Endothelial cell of umbilical vein (primary cell): ENCODE data around the gene STAC2. TPM values are rescaled to one million over a fixed set of nuclear protein-coding genes. Genes with fewer than 3 reads are reported as not detected.
A peak's percentile ranks its signal among the peaks of the same experiment; 100 is the strongest.

Experiments used
- BruUV-seq: library from RNA; stranded (reverse); fragments of 400-500 nt; replicated peaks from 2 replicates; lab custom pipeline; 2021; lab: Mats Ljungman, UMichigan
- CTCF ChIA-PET: fragments of 300-600, 350-600 bp; sonication (Branson Sonifier 250); formaldehyde crosslinking; loops from one replicate; lab custom pipeline; 2021; ENCODE audit warnings: antibody characterized with exemption, inconsistent platforms; lab: Charles Lee
- POLR2A ChIA-PET: fragments of 300-600, 350-600 bp; sonication (Branson Sonifier 250); formaldehyde crosslinking; loops from one replicate; lab custom pipeline; 2021; ENCODE audit warnings: antibody characterized with exemption, inconsistent platforms; lab: Charles Lee
- DNase-seq: peaks from one replicate; pipeline ENCODE4 v3.0.0-alpha.2; 2011; ENCODE audit warnings: low read depth, low spot score
- FAIRE-seq: peaks from 2 replicates; lab custom pipeline; 2011; peaks lifted over from hg19 to GRCh38; lab: Jason Lieb, UNC
- H2AFZ ChIP-seq: 2 replicates; pipeline ENCODE4 v1.6.0; 2012; ENCODE audit warnings: low read depth, low read length, control low read depth, inconsistent platforms
- H3K27ac ChIP-seq: 2 replicates; pipeline ENCODE4 v1.5.1; 2011; ENCODE audit warnings: low read depth, mild to moderate bottlenecking, control low read depth, low read length, moderate library complexity; ENCODE audit not compliant: insufficient read depth
- H3K27me3 ChIP-seq, 2 experiments: 2 replicates each; pipeline versions ENCODE4 v1.6.0 to v1.6.1; 2011; ENCODE audit warnings: low read length in 2 of 2, mixed read lengths in 1 of 2; ENCODE audit not compliant: control insufficient read depth in 2 of 2, insufficient read depth in 2 of 2
- H3K36me3 ChIP-seq, 2 experiments: 2 replicates in 1 of 2; 3 replicates in 1 of 2; pipeline ENCODE4 v1.5.1; 2011; ENCODE audit warnings: low read length in 2 of 2, mild to moderate bottlenecking in 1 of 2, moderate library complexity in 1 of 2; ENCODE audit not compliant: control insufficient read depth in 2 of 2, insufficient read depth in 2 of 2; ENCODE audit errors: extremely low read depth in 1 of 2
- H3K4me1 ChIP-seq: 3 replicates; pipeline ENCODE4 v1.5.1; 2011; ENCODE audit warnings: mild to moderate bottlenecking, low read length; ENCODE audit not compliant: control insufficient read depth, insufficient read depth; ENCODE audit errors: extremely low read depth
- H3K4me2 ChIP-seq: 2 replicates; pipeline ENCODE4 v1.6.1; 2011; ENCODE audit warnings: low read length, control low read depth, mixed read lengths; ENCODE audit not compliant: insufficient read depth
- H3K4me3 ChIP-seq, 3 experiments: fragments of 200-600 bp in 1 of 3; sonication (generic), shearing (Covaris generic) in 1 of 3; replicated peaks in 1 of 3; 2 replicates each; pipeline ENCODE4 v1.5.1; 2011 to 2016; ENCODE audit warnings: control low read depth in 3 of 3, low read length in 3 of 3, mild to moderate bottlenecking in 2 of 3, inconsistent platforms in 1 of 3, low read depth in 1 of 3, moderate library complexity in 1 of 3; ENCODE audit not compliant: insufficient read depth in 1 of 3
- H3K79me2 ChIP-seq: 2 replicates; pipeline ENCODE4 v1.6.0; 2012; ENCODE audit warnings: low read length, inconsistent platforms; ENCODE audit not compliant: control insufficient read depth, insufficient read depth
- H3K9ac ChIP-seq: replicated peaks from 2 replicates; pipeline ENCODE3; 2011; ENCODE audit warnings: low read length, control low read depth; ENCODE audit not compliant: insufficient read depth; ENCODE audit errors: extremely low read depth
- H3K9me1 ChIP-seq: replicated peaks from 3 replicates; pipeline ENCODE4 v1.6.0; 2011; ENCODE audit warnings: mild to moderate bottlenecking, low read length; ENCODE audit not compliant: control insufficient read depth, insufficient read depth; ENCODE audit errors: extremely low read depth
- H3K9me3 ChIP-seq: replicated peaks from 2 replicates; pipeline ENCODE4 v1.5.1; 2012; ENCODE audit warnings: low read length, inconsistent platforms; ENCODE audit not compliant: control insufficient read depth, insufficient read depth
- H4K20me1 ChIP-seq: replicated peaks from 2 replicates; pipeline ENCODE3; 2011; ENCODE audit warnings: mild to moderate bottlenecking, low read length; ENCODE audit not compliant: control insufficient read depth, insufficient read depth; ENCODE audit errors: extremely low read depth
- EZH2 ChIP-seq: IDR thresholded peaks from 2 replicates; pipeline ENCODE4 v1.6.1; 2012; ENCODE audit warnings: borderline replicate concordance, low read depth, mild to moderate bottlenecking, moderate library complexity, low read length, inconsistent platforms; ENCODE audit not compliant: severe bottlenecking
- FOS ChIP-seq: IDR thresholded peaks from 2 replicates; pipeline ENCODE4 v1.6.1; 2011; ENCODE audit warnings: mild to moderate bottlenecking, low read length, moderate library complexity, borderline replicate concordance; ENCODE audit not compliant: insufficient read depth
- GATA2 ChIP-seq: IDR thresholded peaks from 2 replicates; pipeline ENCODE4 v1.7.0; 2011; ENCODE audit warnings: low read depth, mild to moderate bottlenecking, moderate library complexity, mixed read lengths, low read length; ENCODE audit not compliant: insufficient read length, insufficient read depth
- JUN ChIP-seq: IDR thresholded peaks from 2 replicates; pipeline ENCODE4 v1.6.1; 2011; ENCODE audit warnings: borderline replicate concordance, low read depth; ENCODE audit not compliant: insufficient read length, insufficient read depth
- MYC ChIP-seq: IDR thresholded peaks from one replicate; pipeline ENCODE4 v1.6.1; 2011; ENCODE audit warnings: mild to moderate bottlenecking, low read depth, low read length
- POLR2A ChIP-seq: IDR thresholded peaks from 2 replicates; pipeline ENCODE4 v1.6.1; 2012; ENCODE audit warnings: low read depth, mild to moderate bottlenecking, control low read depth, low read length
- POLR2AphosphoS5 ChIP-seq: IDR thresholded peaks from 2 replicates; pipeline ENCODE4 v1.6.1; 2012; ENCODE audit warnings: low read depth, mild to moderate bottlenecking, control low read depth, low read length, moderate library complexity; ENCODE audit not compliant: insufficient read depth
- dilution Hi-C: fragments of 300-500 bp; cut with MboI; formaldehyde crosslinking; loops from one replicate; pipeline ENCODE4 v1.15.0; 2019; ENCODE audit warnings: low sequenced_read_pairs; ENCODE audit not compliant: extremely low pct_ligation_motif_present
- intact Hi-C: fragments of 100-400 bp; cut with micrococcal nuclease; formaldehyde crosslinking; loops from one replicate; pipeline ENCODE4 v1.10.0; 2022
- polyA plus RNA-seq, 4 experiments: library from polyadenylated mRNA; depleted of rRNA in 3 of 4; stranded (reverse) in 3 of 4; unstranded in 1 of 4; fragments of >200 nt; gene quantifications; 2 replicates each; pipeline versions ENCODE4 v1.2.1 to v1.2.3, GENCODE V29; 2011 to 2012; ENCODE audit warnings: missing spikeins in 1 of 4
- total RNA-seq: library from RNA; stranded (reverse); gene quantifications from 2 replicates; pipeline ENCODE4 v1.2.3, GENCODE V29; 2021
- TF ChIP-seq, protein P1 (sequence below): IDR thresholded peaks from 2 replicates; pipeline ENCODE4 v1.6.1; 2011; ENCODE audit not compliant: insufficient read depth, insufficient read length
- TF ChIP-seq, protein P2 (sequence below), 2 donors: IDR thresholded peaks; 1 replicate in 1 of 2; 2 replicates in 1 of 2; pipeline ENCODE4 v1.5.1; 2011; ENCODE audit warnings: low read length in 2 of 2, mild to moderate bottlenecking in 2 of 2, moderate library complexity in 2 of 2, control low read depth in 1 of 2, inconsistent platforms in 1 of 2, low read depth in 1 of 2; ENCODE audit not compliant: insufficient read depth in 1 of 2; ENCODE audit errors: extremely low read depth in 1 of 2

STAC2 gene
- total and polyA plus RNA-seq, 2 donors (not counting 3 experiments of a cell fraction or from before 2014, with no cell fraction given): not detected

DNA sequence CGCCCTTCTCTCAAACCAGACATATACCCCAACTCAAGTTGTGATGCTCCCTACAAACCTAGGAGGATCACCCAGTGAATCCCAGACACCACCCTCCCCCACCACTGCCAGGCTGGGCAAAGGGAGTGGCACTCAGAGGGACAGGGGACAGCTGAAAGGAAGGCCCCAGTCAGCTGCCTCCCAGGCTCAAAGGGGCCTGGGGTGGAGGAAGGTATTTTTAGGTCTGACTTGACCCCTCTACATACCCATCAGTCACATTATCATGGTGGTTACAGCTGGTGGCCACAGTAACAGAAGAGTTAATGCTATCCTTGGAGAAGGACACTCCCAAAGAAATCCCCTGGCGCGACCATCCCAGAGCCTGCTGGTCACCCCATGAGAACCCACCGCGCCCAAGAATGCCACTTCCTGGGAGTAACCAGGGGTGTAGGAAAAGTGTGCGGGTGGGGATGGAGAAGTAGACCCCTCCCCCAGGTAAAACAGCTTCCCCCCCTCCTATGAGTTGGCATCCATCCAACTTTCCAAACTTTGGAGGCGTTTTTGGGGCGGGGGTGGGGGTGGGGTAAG lies 29.4 kb downstream of the STAC2 start:
- H4K20me1 ChIP-seq: no peaks in the 10 kb centered on the region
- no peak overlapping the region for H3K9ac ChIP-seq
- no peak overlapping the region for H2AFZ ChIP-seq
- intact Hi-C loops (no loop called here), dilution Hi-C loops (no loop called here)
- DNase-seq (no peak), FAIRE-seq (no peak)
- peaks cover 12% of the 10 kb centered on the region for H3K4me1 ChIP-seq
- H3K4me3 ChIP-seq: peak overlapping the region in 2 of 3 experiments; percentile 18 to 58
- H3K4me2 ChIP-seq: peak overlapping the region; percentile 44
- TF ChIP-seq FOS: no peak
- no TSS peak for BruUV-seq
- ChIA-PET POLR2A (interaction anchor here (0.6 kb wide), 1 partner anchor 373 kb away, joined by 4 read pairs; no protein-coding TSS in a partner anchor), CTCF (interaction anchor here (0.7 to 3.0 kb wide), 7 partner anchors 18 to 43 kb away, joined by 3 to 14 read pairs (median 6); no protein-coding TSS in a partner anchor)
- peaks cover 2 to 15% of the 10 kb centered on the region in 2 experiments for H3K36me3 ChIP-seq
- H3K9me3 ChIP-seq: no peaks in the 10 kb centered on the region
- no peaks in the 10 kb centered on the region for H3K27me3 ChIP-seq
- peaks cover 30% of the 10 kb centered on the region for H3K79me2 ChIP-seq
- no peak overlapping the region for H3K27ac ChIP-seq
- no peaks in the 10 kb centered on the region for H3K9me1 ChIP-seq

DNA sequence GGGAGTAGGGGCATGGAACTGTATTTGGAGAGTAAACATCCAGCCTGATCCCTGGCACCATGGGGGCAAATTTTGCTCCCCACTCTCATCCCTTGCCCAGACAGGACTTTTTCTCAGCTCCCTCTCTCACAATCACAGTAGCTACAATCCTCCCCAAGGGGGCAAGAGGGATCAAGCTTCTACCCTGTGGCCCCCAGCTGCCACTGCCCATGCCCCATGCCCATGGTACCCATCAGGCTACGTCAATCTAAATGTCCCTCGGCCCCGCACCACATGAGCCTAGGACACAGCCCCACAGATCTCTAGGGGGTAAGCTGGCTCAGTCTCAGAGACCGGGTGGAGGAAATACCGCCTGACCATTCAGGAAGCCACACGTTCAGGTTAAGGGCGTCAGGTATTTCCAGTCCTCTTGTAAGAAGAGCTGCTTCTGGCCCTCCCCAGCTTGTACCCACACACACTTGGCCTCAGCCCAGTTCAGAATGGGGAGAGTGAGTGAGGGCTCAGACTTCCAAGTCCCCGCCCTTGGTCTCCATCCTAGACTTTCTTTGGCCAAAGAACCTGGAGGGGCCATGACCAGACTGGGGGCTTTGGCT lies 30.1 kb downstream of the STAC2 start:
- Histone ChIP-seq H3K9ac (no peak overlapping the region), H3K9me1 (no peaks in the 10 kb centered on the region), H4K20me1 (no peaks in the 10 kb centered on the region), H3K4me3 (no peak overlapping the region), H3K36me3 (peaks cover 3 to 17% of the 10 kb centered on the region in 2 experiments), H2AFZ (no peak overlapping the region), H3K4me1 (peaks cover 6% of the 10 kb centered on the region), H3K27me3 (no peaks in the 10 kb centered on the region), H3K79me2 (peaks cover 24% of the 10 kb centered on the region), H3K9me3 (no peaks in the 10 kb centered on the region), H3K4me2 (no peak overlapping the region), H3K27ac (no peak overlapping the region)
- dilution Hi-C loops: no loop called here
- ChIA-PET CTCF (interaction anchor here (1.0 to 3.0 kb wide), 6 partner anchors 11 to 49 kb away, joined by 3 to 14 read pairs (median 8); no protein-coding TSS in a partner anchor), POLR2A (no interaction called here)
- no TSS peak for BruUV-seq
- intact Hi-C loops: loop anchor here (2.0 kb wide), 1 partner anchor 17 kb away; no protein-coding TSS in a partner anchor
- FAIRE-seq (no peak), DNase-seq (no peak)
- TF ChIP-seq, protein P1, sequence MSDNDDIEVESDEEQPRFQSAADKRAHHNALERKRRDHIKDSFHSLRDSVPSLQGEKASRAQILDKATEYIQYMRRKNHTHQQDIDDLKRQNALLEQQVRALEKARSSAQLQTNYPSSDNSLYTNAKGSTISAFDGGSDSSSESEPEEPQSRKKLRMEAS: no peak
- TF ChIP-seq FOS (no peak), JUN (no peak), GATA2 (no peak), EZH2 (no peak), MYC (no peak), POLR2A (no peak), POLR2AphosphoS5 (no peak)
- TF ChIP-seq, protein P2, sequence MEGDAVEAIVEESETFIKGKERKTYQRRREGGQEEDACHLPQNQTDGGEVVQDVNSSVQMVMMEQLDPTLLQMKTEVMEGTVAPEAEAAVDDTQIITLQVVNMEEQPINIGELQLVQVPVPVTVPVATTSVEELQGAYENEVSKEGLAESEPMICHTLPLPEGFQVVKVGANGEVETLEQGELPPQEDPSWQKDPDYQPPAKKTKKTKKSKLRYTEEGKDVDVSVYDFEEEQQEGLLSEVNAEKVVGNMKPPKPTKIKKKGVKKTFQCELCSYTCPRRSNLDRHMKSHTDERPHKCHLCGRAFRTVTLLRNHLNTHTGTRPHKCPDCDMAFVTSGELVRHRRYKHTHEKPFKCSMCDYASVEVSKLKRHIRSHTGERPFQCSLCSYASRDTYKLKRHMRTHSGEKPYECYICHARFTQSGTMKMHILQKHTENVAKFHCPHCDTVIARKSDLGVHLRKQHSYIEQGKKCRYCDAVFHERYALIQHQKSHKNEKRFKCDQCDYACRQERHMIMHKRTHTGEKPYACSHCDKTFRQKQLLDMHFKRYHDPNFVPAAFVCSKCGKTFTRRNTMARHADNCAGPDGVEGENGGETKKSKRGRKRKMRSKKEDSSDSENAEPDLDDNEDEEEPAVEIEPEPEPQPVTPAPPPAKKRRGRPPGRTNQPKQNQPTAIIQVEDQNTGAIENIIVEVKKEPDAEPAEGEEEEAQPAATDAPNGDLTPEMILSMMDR (IDR thresholded peaks at IDR 0.05; ENCODE audit: extremely low read depth in 1 of 2, insufficient read depth in 1 of 2, low read depth in 1 of 2, low read length in 2 of 2): no peak
